DOHH2 (cell line): ENCODE data around the gene HMGCS1.
"Not testable (repeated sequence)": the region's sequence is repeated elsewhere in the genome, so short reads cannot be mapped to it uniquely, and the experiment has no call there.

Experiments
- H3F3A ChIP-seq: fragments of 200-600 bp; sonication (generic), shearing (Covaris generic); 2 replicates; pipeline ENCODE4 v1.6.0; 2016; ENCODE audit warnings: antibody characterized with exemption, mild to moderate bottlenecking; ENCODE audit not compliant: control insufficient read depth, insufficient read depth
- H3K27ac ChIP-seq: fragments of 200-600 bp; sonication (generic); 2 replicates; pipeline ENCODE4 v1.5.1; 2014; ENCODE audit warnings: low read depth, mild to moderate bottlenecking, low read length, moderate library complexity
- H3K27me3 ChIP-seq: fragments of 200-600 bp; sonication (generic); 2 replicates; pipeline ENCODE4 v1.6.1; 2014; ENCODE audit warnings: mild to moderate bottlenecking, low read length, mixed read lengths; ENCODE audit not compliant: control insufficient read depth
- H3K36me3 ChIP-seq: fragments of 200-600 bp; sonication (generic); 2 replicates; pipeline ENCODE4 v1.6.1; 2014; ENCODE audit warnings: mild to moderate bottlenecking, low read length, moderate library complexity, mixed read lengths; ENCODE audit not compliant: control insufficient read depth
- H3K4me1 ChIP-seq: fragments of 200-600 bp; sonication (generic); 2 replicates; pipeline ENCODE4 v1.6.1; 2014; ENCODE audit warnings: mild to moderate bottlenecking, low read length, mixed read lengths; ENCODE audit not compliant: control insufficient read depth
- H3K4me2 ChIP-seq: fragments of 200-600 bp; sonication (generic); 2 replicates; pipeline ENCODE4 v1.6.0; 2014; ENCODE audit warnings: mild to moderate bottlenecking, low read length, moderate library complexity
- H3K4me3 ChIP-seq: fragments of 200-600 bp; sonication (generic); 2 replicates; pipeline ENCODE4 v1.5.1; 2014; ENCODE audit warnings: mild to moderate bottlenecking, low read length, mixed read lengths
- H3K79me2 ChIP-seq: fragments of 200-600 bp; sonication (generic); 2 replicates; pipeline ENCODE4 v1.6.1; 2014; ENCODE audit warnings: mild to moderate bottlenecking, low read length, mixed read lengths; ENCODE audit not compliant: control insufficient read depth
- H3K9me2 ChIP-seq: fragments of 200-600 bp; sonication (generic); replicated peaks from 2 replicates; pipeline ENCODE4 v1.6.1; 2014; ENCODE audit warnings: mild to moderate bottlenecking, low read length, mixed read lengths; ENCODE audit not compliant: control insufficient read depth
- H3K9me3 ChIP-seq: fragments of 200-600 bp; sonication (generic); 2 replicates; pipeline ENCODE4 v1.6.1; 2014; ENCODE audit warnings: antibody characterized with exemption, low read length, mixed read lengths; ENCODE audit not compliant: control insufficient read depth, insufficient read depth
- H4K20me1 ChIP-seq: fragments of 200-600 bp; sonication (generic); 2 replicates; pipeline ENCODE4 v1.6.0; 2014; ENCODE audit warnings: low read depth, mild to moderate bottlenecking, antibody characterized with exemption, low read length, moderate library complexity; ENCODE audit not compliant: control insufficient read depth, insufficient read depth
- EZH2phosphoT487 ChIP-seq: fragments of 200-600 bp; sonication (generic); IDR thresholded peaks from 2 replicates; pipeline ENCODE4 v1.6.1; 2017; ENCODE audit warnings: borderline replicate concordance, mild to moderate bottlenecking, antibody characterized with exemption, low read length, moderate library complexity, mixed read lengths
- TF ChIP-seq, protein P1 (sequence below): fragments of 200-600 bp; sonication (generic); IDR thresholded peaks from one replicate; pipeline ENCODE4 v1.5.1; 2014; ENCODE audit warnings: antibody characterized with exemption, mild to moderate bottlenecking, low read depth, low read length; ENCODE audit not compliant: poor library complexity, severe bottlenecking

The HMGCS1 gene

DNA sequence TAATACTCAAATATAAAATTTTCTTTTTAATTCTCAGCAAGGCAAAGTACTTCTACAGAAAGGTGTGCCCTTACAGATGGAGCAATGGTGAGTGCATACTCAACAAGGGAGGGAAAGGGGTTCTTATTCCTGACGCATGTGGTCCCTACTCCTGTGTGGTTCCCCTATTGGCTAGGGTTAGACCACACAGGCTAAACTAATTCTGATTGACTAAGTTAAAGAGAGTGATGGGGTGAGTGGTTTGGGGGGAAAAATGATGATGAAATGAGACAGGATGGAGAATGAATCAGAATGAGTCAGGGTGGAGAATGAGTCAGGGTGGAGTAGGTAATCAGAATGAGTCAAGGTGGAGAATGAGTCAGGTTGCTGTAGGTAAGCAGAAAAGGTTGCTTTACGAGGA is 22.9 kb upstream of the HMGCS1 start:
- Histone ChIP-seq H3K4me3 (no peak overlapping the region), H3K4me1 (peaks cover 11% of the 10 kb centered on the region), H3K27me3 (no peaks in the 10 kb centered on the region), H3K9me2 (no peaks in the 10 kb centered on the region), H3K9me3 (peaks cover 7% of the 10 kb centered on the region), H3K27ac (no peak overlapping the region), H4K20me1 (no peaks in the 10 kb centered on the region), H3K36me3 (no peaks in the 10 kb centered on the region), H3K79me2 (no peaks in the 10 kb centered on the region), H3F3A (no peaks in the 10 kb centered on the region), H3K4me2 (no peak overlapping the region)
- TF ChIP-seq EZH2phosphoT487 = no peak
- TF ChIP-seq, protein P1, sequence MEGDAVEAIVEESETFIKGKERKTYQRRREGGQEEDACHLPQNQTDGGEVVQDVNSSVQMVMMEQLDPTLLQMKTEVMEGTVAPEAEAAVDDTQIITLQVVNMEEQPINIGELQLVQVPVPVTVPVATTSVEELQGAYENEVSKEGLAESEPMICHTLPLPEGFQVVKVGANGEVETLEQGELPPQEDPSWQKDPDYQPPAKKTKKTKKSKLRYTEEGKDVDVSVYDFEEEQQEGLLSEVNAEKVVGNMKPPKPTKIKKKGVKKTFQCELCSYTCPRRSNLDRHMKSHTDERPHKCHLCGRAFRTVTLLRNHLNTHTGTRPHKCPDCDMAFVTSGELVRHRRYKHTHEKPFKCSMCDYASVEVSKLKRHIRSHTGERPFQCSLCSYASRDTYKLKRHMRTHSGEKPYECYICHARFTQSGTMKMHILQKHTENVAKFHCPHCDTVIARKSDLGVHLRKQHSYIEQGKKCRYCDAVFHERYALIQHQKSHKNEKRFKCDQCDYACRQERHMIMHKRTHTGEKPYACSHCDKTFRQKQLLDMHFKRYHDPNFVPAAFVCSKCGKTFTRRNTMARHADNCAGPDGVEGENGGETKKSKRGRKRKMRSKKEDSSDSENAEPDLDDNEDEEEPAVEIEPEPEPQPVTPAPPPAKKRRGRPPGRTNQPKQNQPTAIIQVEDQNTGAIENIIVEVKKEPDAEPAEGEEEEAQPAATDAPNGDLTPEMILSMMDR = no peak

DNA sequence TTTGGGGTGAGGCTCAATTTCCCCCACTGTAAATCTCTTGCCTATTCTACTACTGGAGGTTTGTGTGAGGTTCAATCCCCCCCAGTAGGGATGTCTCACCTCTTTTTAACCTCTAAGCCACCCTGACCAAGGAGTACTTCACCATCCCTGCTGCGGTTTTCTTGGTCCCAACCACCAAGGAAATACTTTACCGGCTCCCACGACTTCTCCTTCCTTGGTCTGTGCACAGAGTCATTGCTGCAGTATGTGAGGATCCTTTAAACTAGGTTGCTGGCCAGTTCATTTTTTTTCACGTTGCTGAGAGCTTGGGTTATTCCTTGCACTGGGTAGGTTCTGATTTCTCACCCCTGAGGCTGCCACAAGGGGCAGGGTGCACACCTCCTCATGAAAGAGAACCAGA is 22.5 kb upstream of the HMGCS1 start:
- TF ChIP-seq, protein P1 = no peak
- no peak for TF ChIP-seq EZH2phosphoT487
- H3K36me3 ChIP-seq = no peaks in the 10 kb centered on the region
- no peaks in the 10 kb centered on the region for H3K79me2 ChIP-seq
- H3K4me1 ChIP-seq = peaks cover 11% of the 10 kb centered on the region
- H3K27ac ChIP-seq = no peak overlapping the region
- no peaks in the 10 kb centered on the region for H4K20me1 ChIP-seq
- no peaks in the 10 kb centered on the region for H3K9me2 ChIP-seq
- H3K9me3 ChIP-seq = peaks cover 7% of the 10 kb centered on the region
- H3K4me2 ChIP-seq = no peak overlapping the region
- no peaks in the 10 kb centered on the region for H3K27me3 ChIP-seq
- H3F3A ChIP-seq = no peaks in the 10 kb centered on the region
- no peak overlapping the region for H3K4me3 ChIP-seq

DNA sequence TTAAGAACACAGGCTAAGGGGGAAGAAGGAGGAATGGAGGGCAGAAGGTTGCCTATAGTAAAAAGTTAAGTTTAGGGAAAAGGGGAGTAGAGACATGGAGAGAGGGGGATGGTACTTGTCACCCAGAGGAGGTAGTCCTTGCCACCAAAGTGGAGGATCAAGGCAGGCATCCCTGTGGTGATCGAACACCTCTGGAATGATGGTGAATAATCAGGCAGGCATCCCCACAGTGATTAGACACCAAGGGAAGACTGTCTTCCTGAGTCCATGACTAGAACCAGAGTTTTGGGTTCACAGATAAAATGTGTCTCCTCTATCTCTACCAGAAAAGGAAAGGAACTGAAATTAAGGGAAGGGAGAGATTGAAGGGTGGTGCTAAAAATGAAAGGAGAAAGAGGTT is 19.2 kb upstream of the HMGCS1 start:
- H3K4me3 ChIP-seq = no peak overlapping the region
- no peaks in the 10 kb centered on the region for H3K27me3 ChIP-seq
- no peak overlapping the region for H3K27ac ChIP-seq
- no peak overlapping the region for H3K4me2 ChIP-seq
- TF ChIP-seq EZH2phosphoT487 = no peak
- TF ChIP-seq, protein P1 = no peak
- H3K36me3 ChIP-seq = no peaks in the 10 kb centered on the region
- no peaks in the 10 kb centered on the region for H3K4me1 ChIP-seq
- H3K79me2 ChIP-seq = no peaks in the 10 kb centered on the region
- no peaks in the 10 kb centered on the region for H3K9me2 ChIP-seq
- no peaks in the 10 kb centered on the region for H4K20me1 ChIP-seq
- no peaks in the 10 kb centered on the region for H3F3A ChIP-seq
- peaks cover 7% of the 10 kb centered on the region for H3K9me3 ChIP-seq

DNA sequence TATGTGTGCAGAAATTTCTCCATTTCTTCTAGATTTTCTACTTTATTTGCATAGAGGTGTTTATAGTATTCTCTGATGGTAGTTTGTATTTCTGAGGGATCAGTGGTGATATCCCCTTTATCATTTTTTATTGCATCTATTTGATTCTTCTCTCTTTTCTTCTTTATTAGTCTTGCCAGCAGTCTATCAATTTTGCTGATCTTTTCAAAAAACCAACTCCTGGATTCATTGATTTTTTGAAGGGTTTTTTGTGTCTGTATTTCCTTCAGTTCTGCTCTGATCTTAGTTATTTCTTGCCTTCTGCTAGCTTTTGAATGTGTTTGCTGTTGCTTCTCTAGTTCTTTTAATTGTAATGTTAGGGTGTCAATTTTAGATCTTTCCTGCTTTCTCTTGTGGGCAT is 12.4 kb upstream of the HMGCS1 start:
- not testable (repeated sequence) for H3K4me2 ChIP-seq, H4K20me1 ChIP-seq, H3K27ac ChIP-seq, H3K79me2 ChIP-seq, H3K9me3 ChIP-seq, H3K36me3 ChIP-seq, H3K27me3 ChIP-seq, H3F3A ChIP-seq, H3K4me1 ChIP-seq, H3K4me3 ChIP-seq, H3K9me2 ChIP-seq

DNA sequence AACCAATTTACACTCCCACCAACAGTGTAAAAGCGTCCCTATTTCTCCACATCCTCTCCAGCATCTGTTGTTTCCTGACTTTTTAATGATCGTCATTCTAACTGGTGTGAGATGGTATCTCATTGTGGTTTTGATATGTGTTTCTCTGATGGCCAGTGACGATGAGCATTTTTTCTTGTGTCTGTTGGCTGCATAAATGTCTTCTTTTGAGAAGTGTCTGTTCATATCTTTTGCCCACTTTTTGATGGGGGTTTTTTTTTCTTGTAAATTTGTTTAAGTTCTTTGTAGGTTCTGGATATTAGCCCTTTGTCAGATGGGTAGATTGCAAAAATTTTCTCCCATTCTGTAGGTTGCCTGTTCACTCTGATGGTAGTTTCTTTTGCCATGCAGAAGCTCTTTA is 10.3 kb upstream of the HMGCS1 start:
- H3K4me2 ChIP-seq, H3F3A ChIP-seq, H4K20me1 ChIP-seq, H3K27me3 ChIP-seq, H3K9me2 ChIP-seq, H3K79me2 ChIP-seq, H3K4me3 ChIP-seq, H3K4me1 ChIP-seq, H3K9me3 ChIP-seq, H3K27ac ChIP-seq, H3K36me3 ChIP-seq: not testable (repeated sequence)
